HepG2 (cell line): ENCODE data around the gene ACSL6.

Experiments
- BHLHE40 ChIP-seq: IDR thresholded peaks from 2 replicates; pipeline ENCODE4 v1.6.1; 2011; ENCODE audit warnings: low read length, improper control_type of control experiment
- JUN ChIP-seq: sonication (generic); formaldehyde crosslinking; IDR thresholded peaks from 2 replicates; pipeline ENCODE4 v1.4.0; 2020; ENCODE audit warnings: mild to moderate bottlenecking, missing genetic modification reagents
- ZNF24 ChIP-seq: fragments of 450-650 bp; IDR thresholded peaks from 2 replicates; pipeline ENCODE4 v1.6.1; 2017; ENCODE audit warnings: antibody characterized with exemption, mild to moderate bottlenecking

- no peak for TF ChIP-seq BHLHE40
- no peak for TF ChIP-seq ZNF24
- TF ChIP-seq JUN (CRISPR knock-in tag) = no peak
Observed at GRCh38 chr5:131986161-131986912, 25.1 kb downstream of the ACSL6 start.
